Measurements from ENCODE around the gene ZNF385B.

- no peak for TF ChIP-seq CTCF (IDR thresholded peaks at IDR 0.05; ENCODE audit: low read length)
- no peak for TF ChIP-seq EZH2 (IDR thresholded peaks at IDR 0.05; ENCODE audit: borderline replicate concordance, low read length)
These were observed 21.7 kb upstream of the ZNF385B start for GRCh38 chr2:179882851-179883806.

Data from OCI-LY1 (cell line).